Heart left ventricle (tissue), 16 donors: ENCODE data around the gene PITPNM1. TPM values are rescaled to one million over a fixed set of nuclear protein-coding genes. Genes with fewer than 3 reads are reported as not detected.
A peak's percentile ranks its signal among the peaks of the same experiment; 100 is the strongest.
"Not testable (repeated sequence)": the region's sequence is repeated elsewhere in the genome, so short reads cannot be mapped to it uniquely, and the experiment has no call there.

Experiments used
- ATAC-seq, 4 donors: fragments of 200-7000 bp; cut with Tn5 transposase; one replicate each; pipeline ENCODE4 v1.9.1; 2020 to 2022; ENCODE audit warnings: moderate library complexity in 4 of 4, mild to moderate bottlenecking in 3 of 4, moderate number of reproducible peaks in 1 of 4
- DNase-seq, 5 donors: peaks; one replicate each; pipeline ENCODE4 v3.0.0-alpha.2; 2020
- H3K27ac ChIP-seq, 12 donors: fragments of 200-600 bp; sonication (generic) in 4 of 12; one replicate each; pipeline versions ENCODE4 v1.5.0 to v1.8.0; 2016 to 2022; ENCODE audit warnings: mild to moderate bottlenecking in 2 of 12
- H3K27me3 ChIP-seq, 9 donors: fragments of 200-600 bp; sonication (generic) in 2 of 9; one replicate each; pipeline versions ENCODE4 v1.5.1 to v1.8.0; 2016 to 2022; ENCODE audit warnings: mild to moderate bottlenecking in 3 of 9
- H3K36me3 ChIP-seq, 9 donors: fragments of 200-600 bp; sonication (generic) in 2 of 9; one replicate each; pipeline versions ENCODE4 v1.5.0 to v1.8.0; 2018 to 2022; ENCODE audit warnings: mild to moderate bottlenecking in 2 of 9
- H3K4me1 ChIP-seq, 12 donors: fragments of 200-600 bp; sonication (generic) in 4 of 12; one replicate each; pipeline versions ENCODE4 v1.5.0 to v1.8.0; 2016 to 2022; ENCODE audit warnings: mild to moderate bottlenecking in 3 of 12
- H3K4me3 ChIP-seq, 12 donors: fragments of 200-600 bp; sonication (generic) in 4 of 12; one replicate each; pipeline versions ENCODE4 v1.5.0 to v1.8.0; 2017 to 2022; ENCODE audit warnings: mild to moderate bottlenecking in 9 of 12, moderate library complexity in 4 of 12
- H3K9me3 ChIP-seq, 12 donors: fragments of 200-600 bp; sonication (generic) in 4 of 12; one replicate each; pipeline versions ENCODE4 v1.5.0 to v1.8.0; 2016 to 2022; ENCODE audit warnings: mild to moderate bottlenecking in 1 of 12
- CTCF ChIP-seq, 12 donors: fragments of 200-600 bp; sonication (generic) in 4 of 12; IDR thresholded peaks; one replicate each; pipeline versions ENCODE4 v1.5.0 to v1.8.0; 2018 to 2022; ENCODE audit warnings: antibody characterized with exemption in 12 of 12, mild to moderate bottlenecking in 5 of 12
- POLR2A ChIP-seq, 2 donors: fragments of 450-650 bp; IDR thresholded peaks; one replicate each; pipeline ENCODE4 v1.6.1; 2017; ENCODE audit warnings: antibody characterized with exemption in 2 of 2, mild to moderate bottlenecking in 2 of 2, moderate library complexity in 2 of 2
- WGBS, 4 donors: extraction: QIAGEN DNeasy Blood & Tissue Kit in 2 of 4; methylation state at CpG; one replicate each; pipeline versions ENCODE4 v1.1.5 to v1.1.7; 2013 to 2018; 5-methylcytosine and 5-hydroxymethylcytosine counted together
- intact Hi-C, 10 donors: fragments of 100-400 bp; cut with DNase I; formaldehyde crosslinking; loops; one replicate each; pipeline versions ENCODE4 v1.11.1 to v1.14.2; 2022
- polyA plus RNA-seq, 2 donors: library from polyadenylated mRNA; stranded (reverse); fragments of 200-250 nt; gene quantifications; one replicate each; pipeline ENCODE4 v1.2.3, GENCODE V29; 2013
- total RNA-seq, 9 donors: library from RNA; depleted of rRNA in 2 of 9; stranded (reverse); fragments of >200 nt in 2 of 9; fragmentation: NEBNext Ultra II Directional in 3 of 9; extraction: Animal tissue kit (Norgen Biotek cat#: 25700) in 3 of 9; gene quantifications; one replicate each; pipeline versions ENCODE4 v1.1.0 to v1.2.4, GENCODE V29; 2016 to 2023
- donor health status: ischemic (EF 13 %, LVEDD 7.1; RV severe dilation, severe dysfunction).
- donor health status: healthy with polysubstance abuse.
- donor health status: DM: no; HTN: yes; CAD: no.
- donor health status: DM: no; HTN: no; CAD: no.
- donor health status: ischemic (EF 25% LVEDD 6.9; RV normal size, moderate dysfunction).
- donor health status: ischemic (EF 25% LVEDD 5.7; RV mildly dilated, moderate dysfunction).
- donor health status: healthy.
- donor health status: DM: yes; HTN: yes; CAD: no.
- donor health status: ischemic (EF 35%, LVEDD 5.7; RV mildly dilated, moderate dysfunction).
- donor health status: nonischemic (EF 11% LVEDD 7.7; RV severe dilation, severe dysfunction).
- donor health status: DM: yes; HTN: yes; CAD: no.
- donor health status: PGD.
- donor health status: ischemic (EF 29% LVEDD 5.4; RV normal size, mild dysfunction).
- donor health status: nonischemic (EF 23%, LVEDD 6.1; RV moderate dilation, normal function).

Gene PITPNM1
- total and polyA plus RNA-seq, 11 donors = 24.2 to 69.1 (median 34.3) TPM

GRCh38 chr11:67466962-67467771, 38.0 kb downstream of the PITPNM1 start:
- Histone ChIP-seq H3K4me1 (peaks cover 0 to 48% (median 27%) of the 10 kb centered on the region in 12 donors), H3K4me3 (peak overlapping the region in 1 of 12 donors; percentile 98), H3K27me3 (no peaks in the 10 kb centered on the region), H3K36me3 (no peaks in the 10 kb centered on the region), H3K9me3 (no peaks in the 10 kb centered on the region), H3K27ac (peak overlapping the region in 1 of 12 donors; percentile 89)
- TF ChIP-seq CTCF (IDR thresholded peaks at IDR 0.05) (no peak), POLR2A (IDR thresholded peaks at IDR 0.05) (no peak)
- ATAC-seq (no peak), DNase-seq (no peak)
- intact Hi-C loops = loop anchor here in 7 of 10 donors (5.0 to 10.0 kb wide), 3 partner anchors 40 to 65 kb away; partner anchors contain the start of genes PPP1CA (in 7 of the 7), TBC1D10C (in 7 of the 7), CDK2AP2 (in 1 of the 7) and PITPNM1 (in 1 of the 7)
- WGBS, 4 donors = 73 to 82% (median 77%) methylated on average over 10 to 11 of the region's 11 CpGs

GRCh38 chr11:67466367-67466766, 38.8 kb downstream of the PITPNM1 start:
- Histone ChIP-seq H3K4me3 (no peak overlapping the region), H3K36me3 (no peaks in the 10 kb centered on the region), H3K4me1 (peaks cover 0 to 48% (median 27%) of the 10 kb centered on the region in 12 donors), H3K27ac (peak overlapping the region in 1 of 12 donors; percentile 6), H3K9me3 (no peaks in the 10 kb centered on the region), H3K27me3 (no peaks in the 10 kb centered on the region)
- no peak for DNase-seq
- ATAC-seq = no peak
- intact Hi-C loops = loop anchor here in 7 of 10 donors (5.0 to 10.0 kb wide), 3 partner anchors 41 to 64 kb away; partner anchors contain the start of genes PPP1CA (in 7 of the 7), TBC1D10C (in 7 of the 7), CDK2AP2 (in 1 of the 7) and PITPNM1 (in 1 of the 7)
- TF ChIP-seq POLR2A (IDR thresholded peaks at IDR 0.05) (no peak), CTCF (IDR thresholded peaks at IDR 0.05) (no peak)
- 76 to 82% (median 81%) methylated on average over 5 of the region's 5 CpGs for WGBS, 4 donors

- H3K4me1 ChIP-seq = peaks cover 0 to 48% (median 27%) of the 10 kb centered on the region in 12 donors
- DNase-seq, H3K9me3 ChIP-seq, H3K27me3 ChIP-seq, H3K36me3 ChIP-seq, ATAC-seq: not testable (repeated sequence)
- peak overlapping the region in 1 of 12 donors; percentile 59 for H3K4me3 ChIP-seq
- peak overlapping the region in 8 of 12 donors; percentile 61 to 93 (median 87) for H3K27ac ChIP-seq
- intact Hi-C loops = loop anchor here in 8 of 10 donors (1.0 to 10.0 kb wide), 4 partner anchors 42 to 63 kb away; partner anchors contain the start of genes PPP1CA (in 7 of the 8), TBC1D10C (in 7 of the 8), CDK2AP2 (in 1 of the 8) and PITPNM1 (in 1 of the 8)
- WGBS, 4 donors = 56 to 82% (median 75%) methylated on average over 2 of the region's 2 CpGs
These were observed 39.6 kb downstream of the PITPNM1 start for GRCh38 chr11:67465530-67465929.

- H3K4me3 ChIP-seq = peak overlapping the region; percentile 31 to 66 (median 58)
- H3K36me3 ChIP-seq = no peaks in the 10 kb centered on the region
- H3K27me3 ChIP-seq = no peaks in the 10 kb centered on the region
- intact Hi-C loops = loop anchor here in 8 of 10 donors (1.0 to 10.0 kb wide), 4 partner anchors 42 to 63 kb away; partner anchors contain the start of genes PPP1CA (in 7 of the 8), TBC1D10C (in 7 of the 8), CDK2AP2 (in 1 of the 8) and PITPNM1 (in 1 of the 8)
- ATAC-seq (no peak), DNase-seq (no peak)
- H3K27ac ChIP-seq = peak overlapping the region; percentile 61 to 93 (median 87)
- peaks cover 0 to 48% (median 27%) of the 10 kb centered on the region in 12 donors for H3K4me1 ChIP-seq
- TF ChIP-seq POLR2A (IDR thresholded peaks at IDR 0.05) (no peak), CTCF (IDR thresholded peaks at IDR 0.05) (no peak)
- H3K9me3 ChIP-seq = no peaks in the 10 kb centered on the region
- 35 to 47% (median 39%) methylated on average over 3 of the region's 3 CpGs for WGBS, 4 donors
These were observed 40.0 kb downstream of the PITPNM1 start for GRCh38 chr11:67465189-67465510.
